ENCODE measurements around the gene CUZD1.

Gene CUZD1, protein sequence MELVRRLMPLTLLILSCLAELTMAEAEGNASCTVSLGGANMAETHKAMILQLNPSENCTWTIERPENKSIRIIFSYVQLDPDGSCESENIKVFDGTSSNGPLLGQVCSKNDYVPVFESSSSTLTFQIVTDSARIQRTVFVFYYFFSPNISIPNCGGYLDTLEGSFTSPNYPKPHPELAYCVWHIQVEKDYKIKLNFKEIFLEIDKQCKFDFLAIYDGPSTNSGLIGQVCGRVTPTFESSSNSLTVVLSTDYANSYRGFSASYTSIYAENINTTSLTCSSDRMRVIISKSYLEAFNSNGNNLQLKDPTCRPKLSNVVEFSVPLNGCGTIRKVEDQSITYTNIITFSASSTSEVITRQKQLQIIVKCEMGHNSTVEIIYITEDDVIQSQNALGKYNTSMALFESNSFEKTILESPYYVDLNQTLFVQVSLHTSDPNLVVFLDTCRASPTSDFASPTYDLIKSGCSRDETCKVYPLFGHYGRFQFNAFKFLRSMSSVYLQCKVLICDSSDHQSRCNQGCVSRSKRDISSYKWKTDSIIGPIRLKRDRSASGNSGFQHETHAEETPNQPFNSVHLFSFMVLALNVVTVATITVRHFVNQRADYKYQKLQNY

GRCh38 chr10:122845783-122846332, at the start of gene CUZD1:
Gene CUZD1, minus strand, starts transcription at chr10:122845857. Its CDS starts 14 bp downstream, at chr10:122845843.
- Histone ChIP-seq H3K27ac (ENCODE audit: low read depth, low read length) (no peak within 1 kb of the TSS; the same call in 1 of the 2 replicates), H3K9me3 (ENCODE audit: control insufficient read depth, insufficient read depth, low read depth, low read length) (peaks cover 4% of the 10 kb centered on the region), H3K27me3 (ENCODE audit: control insufficient read depth, insufficient read depth, low read length) (no peaks in the 10 kb centered on the region), H3K9ac (ENCODE audit: low read length) (no peak within 1 kb of the TSS), H3K4me1 (ENCODE audit: control insufficient read depth, insufficient read depth, low read length) (peaks cover 8% of the 10 kb centered on the region), H3K36me3 (ENCODE audit: control insufficient read depth, insufficient read depth, low read length) (peaks cover 3% of the 10 kb centered on the region; the same call in 1 of the 2 replicates), H3K4me3 (ENCODE audit: low read depth, low read length) (no peak within 1 kb of the TSS)

GRCh38 chr10:122894261-122894944, 48.7 kb upstream of the CUZD1 start:
- Histone ChIP-seq H3K9me3 (ENCODE audit: control insufficient read depth, insufficient read depth, low read depth, low read length) (no peaks in the 10 kb centered on the region), H3K9ac (ENCODE audit: low read length) (no peak overlapping the region), H3K27ac (ENCODE audit: low read depth, low read length) (no peak overlapping the region), H3K4me1 (ENCODE audit: control insufficient read depth, insufficient read depth, low read length) (no peaks in the 10 kb centered on the region), H3K36me3 (ENCODE audit: control insufficient read depth, insufficient read depth, low read length) (no peaks in the 10 kb centered on the region), H3K27me3 (ENCODE audit: control insufficient read depth, insufficient read depth, low read length) (no peaks in the 10 kb centered on the region), H3K4me3 (ENCODE audit: low read depth, low read length) (no peak overlapping the region)

DNA sequence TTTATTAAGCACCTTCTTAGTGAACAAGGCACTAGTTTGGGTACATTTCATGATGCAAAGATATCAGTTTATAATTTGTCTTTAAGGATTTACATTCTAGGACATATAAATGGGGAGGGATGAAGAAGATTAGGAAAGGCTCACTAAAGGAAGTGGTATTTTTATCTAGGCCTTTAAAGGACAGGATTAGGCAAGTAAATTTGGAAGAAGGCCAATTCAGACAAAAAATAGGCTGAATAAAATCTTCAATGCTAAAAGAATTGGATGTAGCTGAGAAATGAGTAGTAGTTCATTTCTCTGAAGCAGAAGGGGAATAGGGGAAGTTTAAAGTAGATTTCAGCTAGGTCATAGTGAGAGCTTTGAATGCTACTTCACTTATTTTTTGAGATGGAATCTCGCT, 38.5 kb upstream of the CUZD1 start:
- H3K9me3 ChIP-seq (ENCODE audit: control insufficient read depth, insufficient read depth, low read depth, low read length): no peaks in the 10 kb centered on the region
- H3K4me1 ChIP-seq (ENCODE audit: control insufficient read depth, insufficient read depth, low read length): 0 out of 2 replicates have a peak, but pooled peaks cover 3% of the 10 kb centered on the region
- H3K4me3 ChIP-seq (ENCODE audit: low read depth, low read length): no peak overlapping the region
- H3K9ac ChIP-seq (ENCODE audit: low read length): no peak overlapping the region
- H3K36me3 ChIP-seq (ENCODE audit: control insufficient read depth, insufficient read depth, low read length): no peaks in the 10 kb centered on the region; the same call in 1 of the 2 replicates
- H3K27me3 ChIP-seq (ENCODE audit: control insufficient read depth, insufficient read depth, low read length): peaks cover 8% of the 10 kb centered on the region
- no peak overlapping the region for H3K27ac ChIP-seq (ENCODE audit: low read depth, low read length)

- H3K9me3 ChIP-seq (ENCODE audit: control insufficient read depth, insufficient read depth, low read depth, low read length): no peaks in the 10 kb centered on the region
- no peak overlapping the region for H3K4me3 ChIP-seq (ENCODE audit: low read depth, low read length)
- peaks cover 8% of the 10 kb centered on the region for H3K27me3 ChIP-seq (ENCODE audit: control insufficient read depth, insufficient read depth, low read length)
- H3K36me3 ChIP-seq (ENCODE audit: control insufficient read depth, insufficient read depth, low read length): no peaks in the 10 kb centered on the region
- no peak overlapping the region for H3K9ac ChIP-seq (ENCODE audit: low read length)
- H3K27ac ChIP-seq (ENCODE audit: low read depth, low read length): no peak overlapping the region
- peaks cover 15% of the 10 kb centered on the region for H3K4me1 ChIP-seq (ENCODE audit: control insufficient read depth, insufficient read depth, low read length)
These were observed 37.1 kb upstream of the CUZD1 start for GRCh38 chr10:122882766-122883165.

GRCh38 chr10:122879339-122880273, 33.9 kb upstream of the CUZD1 start, which contains the start of gene FAM24B:
Gene FAM24B, minus strand, starts transcription at chr10:122879581. Its CDS starts 29,066 bp downstream, at chr10:122850515.
- Histone ChIP-seq H3K9ac (ENCODE audit: low read length) (peak within 1 kb of the TSS; percentile 44), H3K4me3 (ENCODE audit: low read depth, low read length) (peak within 1 kb of the TSS; percentile 77), H3K9me3 (ENCODE audit: control insufficient read depth, insufficient read depth, low read depth, low read length) (no peaks in the 10 kb centered on the region), H3K36me3 (ENCODE audit: control insufficient read depth, insufficient read depth, low read length) (no peaks in the 10 kb centered on the region), H3K27me3 (ENCODE audit: control insufficient read depth, insufficient read depth, low read length) (peaks cover 8% of the 10 kb centered on the region), H3K4me1 (ENCODE audit: control insufficient read depth, insufficient read depth, low read length) (peaks cover 45% of the 10 kb centered on the region), H3K27ac (ENCODE audit: low read depth, low read length) (no peak within 1 kb of the TSS)

- H3K9ac ChIP-seq (ENCODE audit: low read length): peak overlapping the region; percentile 44
- peaks cover 8% of the 10 kb centered on the region for H3K27me3 ChIP-seq (ENCODE audit: control insufficient read depth, insufficient read depth, low read length)
- H3K27ac ChIP-seq (ENCODE audit: low read depth, low read length): no peak overlapping the region
- H3K4me3 ChIP-seq (ENCODE audit: low read depth, low read length): peak overlapping the region; percentile 77
- peaks cover 48% of the 10 kb centered on the region for H3K4me1 ChIP-seq (ENCODE audit: control insufficient read depth, insufficient read depth, low read length)
- no peaks in the 10 kb centered on the region for H3K9me3 ChIP-seq (ENCODE audit: control insufficient read depth, insufficient read depth, low read depth, low read length)
- no peaks in the 10 kb centered on the region for H3K36me3 ChIP-seq (ENCODE audit: control insufficient read depth, insufficient read depth, low read length)
These were observed 33.2 kb upstream of the CUZD1 start for GRCh38 chr10:122878799-122879338.

DNA sequence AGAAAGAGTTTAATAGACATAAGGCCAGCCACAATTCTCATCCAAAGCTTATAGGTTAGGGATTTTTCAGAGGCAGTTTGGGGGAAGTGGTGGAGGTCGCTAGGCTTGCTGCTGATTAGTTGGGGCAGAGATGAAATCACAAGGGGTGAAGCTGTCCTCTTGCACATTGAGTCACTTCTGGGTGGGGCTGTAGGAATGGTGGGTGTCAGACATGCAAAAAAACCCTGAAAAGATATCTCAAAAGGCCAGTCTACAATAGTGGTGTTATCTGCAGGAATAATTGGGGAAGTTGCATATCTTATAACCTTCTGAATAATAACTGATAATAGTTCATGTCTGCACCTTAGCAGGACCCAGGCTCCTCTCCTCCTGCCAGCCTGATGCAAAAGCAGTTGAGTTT, 31.6 kb upstream of the CUZD1 start:
- Histone ChIP-seq H3K36me3 (ENCODE audit: control insufficient read depth, insufficient read depth, low read length) (no peaks in the 10 kb centered on the region), H3K9ac (ENCODE audit: low read length) (peak overlapping the region; percentile 53), H3K4me3 (ENCODE audit: low read depth, low read length) (peak overlapping the region; percentile 42), H3K27ac (ENCODE audit: low read depth, low read length) (peak overlapping the region; percentile 84), H3K27me3 (ENCODE audit: control insufficient read depth, insufficient read depth, low read length) (peaks cover 8% of the 10 kb centered on the region), H3K4me1 (ENCODE audit: control insufficient read depth, insufficient read depth, low read length) (peaks cover 48% of the 10 kb centered on the region), H3K9me3 (ENCODE audit: control insufficient read depth, insufficient read depth, low read depth, low read length) (0 out of 2 replicates have a peak, but pooled peaks cover 4% of the 10 kb centered on the region)

DNA sequence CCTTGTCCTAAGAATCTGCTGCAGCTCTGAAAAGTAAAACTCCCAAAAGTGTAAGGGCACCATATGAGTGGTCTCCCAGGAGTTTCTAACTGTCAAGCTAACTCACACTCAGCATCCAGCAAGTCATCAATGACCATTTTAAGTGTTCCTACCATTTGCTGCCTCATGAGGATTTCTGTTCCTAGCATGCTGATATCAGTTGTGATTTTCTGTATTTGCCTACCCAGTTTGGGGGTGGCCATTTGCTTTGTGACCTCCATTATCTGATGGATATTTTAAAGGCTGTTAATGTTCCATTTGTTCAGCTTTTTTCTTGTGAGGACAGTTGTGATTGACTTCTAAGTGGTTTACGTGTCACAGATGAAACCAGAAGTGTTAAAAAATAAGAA, 30.8 kb upstream of the CUZD1 start:
- peak overlapping the region; percentile 60 for H3K9ac ChIP-seq (ENCODE audit: low read length)
- H3K9me3 ChIP-seq (ENCODE audit: control insufficient read depth, insufficient read depth, low read depth, low read length): 0 out of 2 replicates have a peak, but pooled peaks cover 4% of the 10 kb centered on the region
- H3K27me3 ChIP-seq (ENCODE audit: control insufficient read depth, insufficient read depth, low read length): peaks cover 8% of the 10 kb centered on the region
- H3K4me1 ChIP-seq (ENCODE audit: control insufficient read depth, insufficient read depth, low read length): peaks cover 48% of the 10 kb centered on the region
- H3K4me3 ChIP-seq (ENCODE audit: low read depth, low read length): peak overlapping the region; percentile 42
- peak overlapping the region; percentile 84 for H3K27ac ChIP-seq (ENCODE audit: low read depth, low read length)
- H3K36me3 ChIP-seq (ENCODE audit: control insufficient read depth, insufficient read depth, low read length): no peaks in the 10 kb centered on the region

- Histone ChIP-seq H3K27ac (ENCODE audit: low read depth, low read length) (peak overlapping the region; percentile 84), H3K9ac (ENCODE audit: low read length) (peak overlapping the region; percentile 60), H3K4me3 (ENCODE audit: low read depth, low read length) (peak overlapping the region; percentile 42), H3K9me3 (ENCODE audit: control insufficient read depth, insufficient read depth, low read depth, low read length) (0 out of 2 replicates have a peak, but pooled peaks cover 4% of the 10 kb centered on the region), H3K27me3 (ENCODE audit: control insufficient read depth, insufficient read depth, low read length) (peaks cover 8% of the 10 kb centered on the region), H3K36me3 (ENCODE audit: control insufficient read depth, insufficient read depth, low read length) (no peaks in the 10 kb centered on the region), H3K4me1 (ENCODE audit: control insufficient read depth, insufficient read depth, low read length) (peaks cover 48% of the 10 kb centered on the region)
These were observed 30.3 kb upstream of the CUZD1 start for GRCh38 chr10:122875843-122876466.
